Tibial artery (tissue), 4 donors: ENCODE results near the gene PRXL2A.

Experiments used
- DNase-seq, 2 donors: peaks; one replicate each; pipeline ENCODE4 v3.0.0-alpha.2; 2019
- H3K27ac ChIP-seq, 2 donors: fragments of 200-600 bp; sonication (generic) in 1 of 2; 1 replicate in 1 of 2; 2 replicates in 1 of 2; pipeline ENCODE4 v1.5.1; 2018 to 2019; ENCODE audit warnings: mild to moderate bottlenecking in 1 of 2
- H3K27me3 ChIP-seq, 2 donors: fragments of 200-600 bp; sonication (generic) in 1 of 2; one replicate each; pipeline versions ENCODE4 v1.5.1 to v1.6.0; 2016 to 2019
- H3K36me3 ChIP-seq, 3 donors: fragments of 200-600 bp; sonication (generic) in 2 of 3; one replicate each; pipeline ENCODE4 v1.5.1; 2016 to 2019; ENCODE audit warnings: mild to moderate bottlenecking in 2 of 3
- H3K4me1 ChIP-seq, 4 donors: fragments of 200-600 bp; sonication (generic) in 2 of 4; 1 replicate in 3 of 4; 2 replicates in 1 of 4; pipeline ENCODE4 v1.5.1; 2016 to 2019
- H3K4me3 ChIP-seq, 2 donors: fragments of 200-600 bp; sonication (generic) in 1 of 2; 1 replicate in 1 of 2; 2 replicates in 1 of 2; pipeline ENCODE4 v1.5.1; 2018 to 2019; ENCODE audit warnings: mild to moderate bottlenecking in 2 of 2
- H3K9me3 ChIP-seq, 3 donors: fragments of 200-600 bp; sonication (generic) in 1 of 3; one replicate each; pipeline ENCODE4 v1.5.1; 2016 to 2019
- intact Hi-C: fragments of 100-400 bp; cut with DNase I; formaldehyde crosslinking; loops from one replicate; pipeline ENCODE4 v1.15.0; 2023; ENCODE audit warnings: low total_unique reads
- TF ChIP-seq, protein P1 (sequence below), 2 experiments: fragments of 200-600 bp in 1 of 2; fragments of 450-650 bp in 1 of 2; IDR thresholded peaks; one replicate each; pipeline ENCODE4 v1.5.1; 2017 to 2019; ENCODE audit warnings: antibody characterized with exemption in 2 of 2, mild to moderate bottlenecking in 1 of 2, moderate library complexity in 1 of 2

PRXL2A gene

DNA sequence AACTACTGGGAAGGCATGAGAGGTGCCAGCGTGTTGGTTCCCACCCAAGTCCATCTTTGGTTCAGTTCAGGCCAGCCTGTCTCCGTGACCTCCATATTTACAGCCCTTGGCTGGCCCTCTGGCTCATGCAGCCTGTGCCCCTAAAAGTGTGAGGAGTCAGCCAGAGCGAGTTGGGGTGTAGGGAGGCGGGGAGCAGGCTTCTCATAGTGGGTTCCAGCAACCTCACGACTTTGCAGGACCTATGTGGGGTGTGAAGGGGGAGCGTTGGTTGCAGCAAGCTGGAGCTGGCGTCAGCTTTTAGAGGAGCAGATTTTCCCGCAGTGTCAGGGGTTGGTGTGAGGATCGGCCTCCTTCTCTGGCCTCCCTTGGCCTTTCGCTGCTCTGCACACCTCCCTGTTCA lies 55.5 kb downstream of the PRXL2A start:
- H3K4me3 ChIP-seq, result no peak overlapping the region
- no peaks in the 10 kb centered on the region for H3K9me3 ChIP-seq
- peaks cover 0 to 94% (median 63%) of the 10 kb centered on the region in 4 donors for H3K4me1 ChIP-seq
- TF ChIP-seq, protein P1, sequence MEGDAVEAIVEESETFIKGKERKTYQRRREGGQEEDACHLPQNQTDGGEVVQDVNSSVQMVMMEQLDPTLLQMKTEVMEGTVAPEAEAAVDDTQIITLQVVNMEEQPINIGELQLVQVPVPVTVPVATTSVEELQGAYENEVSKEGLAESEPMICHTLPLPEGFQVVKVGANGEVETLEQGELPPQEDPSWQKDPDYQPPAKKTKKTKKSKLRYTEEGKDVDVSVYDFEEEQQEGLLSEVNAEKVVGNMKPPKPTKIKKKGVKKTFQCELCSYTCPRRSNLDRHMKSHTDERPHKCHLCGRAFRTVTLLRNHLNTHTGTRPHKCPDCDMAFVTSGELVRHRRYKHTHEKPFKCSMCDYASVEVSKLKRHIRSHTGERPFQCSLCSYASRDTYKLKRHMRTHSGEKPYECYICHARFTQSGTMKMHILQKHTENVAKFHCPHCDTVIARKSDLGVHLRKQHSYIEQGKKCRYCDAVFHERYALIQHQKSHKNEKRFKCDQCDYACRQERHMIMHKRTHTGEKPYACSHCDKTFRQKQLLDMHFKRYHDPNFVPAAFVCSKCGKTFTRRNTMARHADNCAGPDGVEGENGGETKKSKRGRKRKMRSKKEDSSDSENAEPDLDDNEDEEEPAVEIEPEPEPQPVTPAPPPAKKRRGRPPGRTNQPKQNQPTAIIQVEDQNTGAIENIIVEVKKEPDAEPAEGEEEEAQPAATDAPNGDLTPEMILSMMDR (IDR thresholded peaks at IDR 0.05), result no peak
- DNase-seq, result no peak
- no peaks in the 10 kb centered on the region for H3K27me3 ChIP-seq
- peaks cover 0 to 4% (median 0%) of the 10 kb centered on the region in 3 donors for H3K36me3 ChIP-seq
- intact Hi-C loops, result no loop called here
- peak overlapping the region; percentile 24 to 62 for H3K27ac ChIP-seq

- TF ChIP-seq, protein P1 (IDR thresholded peaks at IDR 0.05), result no peak
- no peaks in the 10 kb centered on the region for H3K27me3 ChIP-seq
- H3K9me3 ChIP-seq, result no peaks in the 10 kb centered on the region
- H3K27ac ChIP-seq, result peak overlapping the region; percentile 24 to 62
- no peak for DNase-seq
- intact Hi-C loops, result no loop called here
- H3K36me3 ChIP-seq, result peaks cover 0 to 14% (median 1%) of the 10 kb centered on the region in 3 donors
- H3K4me1 ChIP-seq, result peaks cover 0 to 93% (median 54%) of the 10 kb centered on the region in 4 donors
- peak overlapping the region in 1 of 2 donors; percentile 5 for H3K4me3 ChIP-seq
Observed at GRCh38 chr10:80464557-80465450, 56.5 kb downstream of the PRXL2A start.

GRCh38 chr10:80465451-80465835 lies 57.1 kb downstream of the PRXL2A start:
- Histone ChIP-seq H3K4me3 (no peak overlapping the region), H3K4me1 (peaks cover 0 to 90% (median 50%) of the 10 kb centered on the region in 4 donors), H3K36me3 (peaks cover 0 to 14% (median 8%) of the 10 kb centered on the region in 3 donors), H3K27me3 (no peaks in the 10 kb centered on the region), H3K9me3 (no peaks in the 10 kb centered on the region), H3K27ac (peak overlapping the region in 1 of 2 donors; percentile 62)
- DNase-seq, result no peak
- intact Hi-C loops, result no loop called here
- TF ChIP-seq, protein P1 (IDR thresholded peaks at IDR 0.05), result no peak

DNA sequence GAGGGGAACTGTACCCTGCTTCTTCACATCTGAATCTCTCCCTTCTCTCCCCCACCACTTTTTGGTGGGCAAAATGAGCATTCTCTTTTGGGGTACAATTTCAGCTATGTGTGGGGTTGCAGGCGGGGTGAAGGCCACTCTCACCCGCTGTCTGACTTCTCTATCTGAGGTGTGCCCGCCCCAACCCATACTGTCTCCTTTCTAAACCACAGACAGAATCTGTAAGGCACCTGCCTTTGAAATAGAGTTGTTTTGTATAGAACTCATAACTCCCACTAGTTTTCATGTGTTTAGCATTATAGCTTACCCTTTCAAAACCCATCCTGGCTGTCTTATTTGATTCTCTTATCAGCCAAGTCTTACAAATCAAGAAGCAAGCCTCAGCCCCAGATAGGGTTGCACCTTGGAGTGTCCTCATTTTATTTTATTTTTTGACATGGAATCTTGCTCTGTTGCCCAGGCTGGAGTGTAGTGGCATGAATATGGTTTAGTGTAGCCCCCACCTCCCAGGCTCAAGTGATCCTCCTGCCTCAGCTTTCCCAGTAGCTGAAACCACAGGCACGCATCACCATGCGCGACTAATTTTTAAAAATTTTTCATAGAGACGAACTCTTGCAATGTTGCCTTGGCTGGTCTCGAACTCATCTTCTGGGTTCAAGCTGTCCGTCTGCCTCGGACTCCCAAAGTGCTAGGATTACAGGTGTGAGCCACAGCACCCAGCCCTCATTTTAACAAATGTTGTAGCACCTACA lies 57.7 kb downstream of the PRXL2A start:
- Histone ChIP-seq H3K27ac (no peak overlapping the region), H3K9me3 (no peaks in the 10 kb centered on the region), H3K4me1 (peaks cover 0 to 86% (median 45%) of the 10 kb centered on the region in 4 donors), H3K36me3 (peaks cover 0 to 20% (median 12%) of the 10 kb centered on the region in 3 donors), H3K27me3 (no peaks in the 10 kb centered on the region), H3K4me3 (no peak overlapping the region)
- no peak for DNase-seq
- TF ChIP-seq, protein P1 (IDR thresholded peaks at IDR 0.05), result no peak
- intact Hi-C loops, result no loop called here

- TF ChIP-seq, protein P1 (IDR thresholded peaks at IDR 0.05), result no peak
- H3K4me1 ChIP-seq, result peaks cover 0 to 80% (median 43%) of the 10 kb centered on the region in 4 donors
Observed at GRCh38 chr10:80466724-80467326, 58.5 kb downstream of the PRXL2A start.

More at GRCh38 chr10:80466724-80467326, 58.5 kb downstream of the PRXL2A start:
- H3K36me3 ChIP-seq, result peaks cover 0 to 23% (median 12%) of the 10 kb centered on the region in 3 donors
- H3K27ac ChIP-seq, result peak overlapping the region in 1 of 2 donors; percentile 3
- H3K4me3 ChIP-seq, result no peak overlapping the region
- intact Hi-C loops, result no loop called here
- H3K27me3 ChIP-seq, result no peaks in the 10 kb centered on the region
- H3K9me3 ChIP-seq, result no peaks in the 10 kb centered on the region
- no peak for DNase-seq
